ENCODE results near the gene RRAD.

The RRAD gene

DNA sequence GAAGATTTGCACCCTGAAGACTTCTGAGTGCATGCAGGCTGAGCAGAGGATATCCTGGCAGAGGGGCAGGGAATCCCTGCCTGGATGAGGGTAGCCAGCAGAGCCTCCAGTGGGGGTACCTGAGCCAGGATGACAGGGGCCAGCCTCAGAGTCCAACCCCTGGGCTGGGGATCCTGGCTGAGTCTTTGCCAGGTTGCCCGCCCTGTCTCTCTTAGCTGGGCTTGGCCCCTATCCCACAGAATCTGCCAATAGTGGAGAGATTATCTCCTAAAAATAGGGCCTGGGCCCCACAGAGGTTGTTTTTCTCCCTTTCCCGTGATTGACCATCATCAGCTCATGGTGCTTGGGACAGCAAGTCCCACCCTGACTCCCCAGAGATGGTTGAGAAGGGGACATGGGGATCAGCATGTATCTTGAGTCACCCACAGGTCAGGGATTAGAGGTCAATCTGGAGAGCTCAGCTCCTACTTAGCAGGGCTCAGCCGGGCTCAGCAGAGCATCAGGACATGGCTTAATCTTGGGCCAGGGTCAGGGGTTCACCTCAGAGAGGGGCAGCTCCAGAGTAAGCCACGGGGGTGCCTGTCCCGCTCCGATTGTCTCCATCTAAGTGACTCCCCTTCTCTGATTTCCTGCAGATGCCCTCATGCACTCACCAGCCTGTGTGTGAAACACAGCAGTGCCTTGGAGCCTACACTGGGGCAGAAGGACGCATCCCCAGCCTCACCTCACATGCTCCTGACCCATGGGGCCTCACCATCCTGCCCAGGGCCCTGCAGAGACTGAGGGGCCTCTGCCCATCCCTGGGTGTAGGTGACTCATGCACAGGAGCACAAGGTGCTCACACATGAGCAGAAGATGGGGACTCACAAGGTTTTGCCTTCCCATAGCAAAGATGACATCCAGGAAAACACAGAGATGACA lies 18.2 kb downstream of the RRAD start:
- Histone ChIP-seq H3K36me3 (ENCODE audit: control insufficient read depth, low read length) (no peaks in the 10 kb centered on the region), H3K9me3 (ENCODE audit: control insufficient read depth, insufficient read depth, low read length) (no peaks in the 10 kb centered on the region), H3K79me2 (ENCODE audit: control insufficient read depth, low read length) (no peaks in the 10 kb centered on the region), H3F3A (ENCODE audit: control insufficient read depth, insufficient read depth) (no peaks in the 10 kb centered on the region), H3K4me2 (ENCODE audit: low read length) (no peak overlapping the region), H4K20me1 (ENCODE audit: control insufficient read depth, insufficient read depth, low read depth, low read length) (no peaks in the 10 kb centered on the region), H3K4me3 (ENCODE audit: low read length) (no peak overlapping the region), H3K4me1 (ENCODE audit: control insufficient read depth, low read length) (peaks cover 5% of the 10 kb centered on the region; the same call in 1 of the 2 replicates), H3K9me2 (replicated peaks; ENCODE audit: control insufficient read depth, low read length) (no peaks in the 10 kb centered on the region), H3K27me3 (ENCODE audit: control insufficient read depth, low read length) (peaks cover 7% of the 10 kb centered on the region), H3K27ac (ENCODE audit: low read depth, low read length) (no peak overlapping the region)
- TF ChIP-seq, protein P1, sequence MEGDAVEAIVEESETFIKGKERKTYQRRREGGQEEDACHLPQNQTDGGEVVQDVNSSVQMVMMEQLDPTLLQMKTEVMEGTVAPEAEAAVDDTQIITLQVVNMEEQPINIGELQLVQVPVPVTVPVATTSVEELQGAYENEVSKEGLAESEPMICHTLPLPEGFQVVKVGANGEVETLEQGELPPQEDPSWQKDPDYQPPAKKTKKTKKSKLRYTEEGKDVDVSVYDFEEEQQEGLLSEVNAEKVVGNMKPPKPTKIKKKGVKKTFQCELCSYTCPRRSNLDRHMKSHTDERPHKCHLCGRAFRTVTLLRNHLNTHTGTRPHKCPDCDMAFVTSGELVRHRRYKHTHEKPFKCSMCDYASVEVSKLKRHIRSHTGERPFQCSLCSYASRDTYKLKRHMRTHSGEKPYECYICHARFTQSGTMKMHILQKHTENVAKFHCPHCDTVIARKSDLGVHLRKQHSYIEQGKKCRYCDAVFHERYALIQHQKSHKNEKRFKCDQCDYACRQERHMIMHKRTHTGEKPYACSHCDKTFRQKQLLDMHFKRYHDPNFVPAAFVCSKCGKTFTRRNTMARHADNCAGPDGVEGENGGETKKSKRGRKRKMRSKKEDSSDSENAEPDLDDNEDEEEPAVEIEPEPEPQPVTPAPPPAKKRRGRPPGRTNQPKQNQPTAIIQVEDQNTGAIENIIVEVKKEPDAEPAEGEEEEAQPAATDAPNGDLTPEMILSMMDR (IDR thresholded peaks at IDR 0.05; ENCODE audit: low read depth, low read length, poor library complexity, severe bottlenecking), result no peak

DNA sequence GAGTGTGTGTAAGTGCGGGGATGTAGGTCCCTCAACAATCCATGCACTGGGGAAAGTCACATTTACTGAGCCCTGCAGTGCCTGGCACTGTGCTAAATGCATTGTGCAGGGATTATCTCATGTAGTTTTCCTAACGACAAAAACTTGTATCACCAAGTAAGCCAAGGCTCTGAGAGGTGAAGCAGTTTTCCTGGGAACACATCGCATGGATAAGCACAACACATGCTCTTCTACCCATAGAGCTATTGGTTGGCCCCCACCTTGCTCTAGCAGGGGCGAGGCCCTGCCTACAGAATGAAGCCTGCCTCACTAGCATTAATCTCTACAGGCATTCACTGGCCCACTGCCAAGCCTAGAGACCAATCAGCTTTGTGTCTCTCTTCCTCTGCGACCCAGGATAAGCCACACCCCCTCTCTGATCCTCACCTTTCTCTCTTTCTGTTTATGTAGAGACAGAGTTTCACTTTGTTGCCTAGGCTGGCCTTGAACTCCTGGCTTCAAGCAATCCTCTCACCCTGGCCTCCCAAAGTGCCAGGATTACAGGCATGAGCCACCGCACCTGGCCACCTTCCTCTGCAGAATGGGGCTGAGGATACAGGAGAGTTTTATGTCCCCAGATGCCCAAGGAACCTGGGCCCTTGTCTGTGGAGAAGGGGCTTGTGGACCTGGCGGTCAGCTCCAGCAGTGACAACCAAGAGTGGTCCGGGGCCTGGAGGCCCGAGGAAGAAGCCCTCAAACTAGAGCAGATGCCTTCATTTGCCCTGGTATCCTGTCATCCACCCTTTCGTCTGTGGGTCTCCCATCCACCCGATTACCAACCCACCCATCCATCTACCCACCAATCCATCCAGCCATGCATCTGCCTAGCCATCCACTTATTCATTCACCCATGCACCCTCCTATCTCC lies 19.4 kb downstream of the RRAD start:
- Histone ChIP-seq H3K4me2 (ENCODE audit: low read length) (no peak overlapping the region), H3K36me3 (ENCODE audit: control insufficient read depth, low read length) (no peaks in the 10 kb centered on the region), H3K79me2 (ENCODE audit: control insufficient read depth, low read length) (no peaks in the 10 kb centered on the region), H3F3A (ENCODE audit: control insufficient read depth, insufficient read depth) (no peaks in the 10 kb centered on the region), H3K27me3 (ENCODE audit: control insufficient read depth, low read length) (peaks cover 7% of the 10 kb centered on the region), H3K27ac (ENCODE audit: low read depth, low read length) (no peak overlapping the region), H3K9me2 (replicated peaks; ENCODE audit: control insufficient read depth, low read length) (no peaks in the 10 kb centered on the region), H3K4me1 (ENCODE audit: control insufficient read depth, low read length) (peaks cover 5% of the 10 kb centered on the region; the same call in 1 of the 2 replicates), H4K20me1 (ENCODE audit: control insufficient read depth, insufficient read depth, low read depth, low read length) (no peaks in the 10 kb centered on the region), H3K9me3 (ENCODE audit: control insufficient read depth, insufficient read depth, low read length) (no peaks in the 10 kb centered on the region), H3K4me3 (ENCODE audit: low read length) (no peak overlapping the region)
- TF ChIP-seq, protein P1 (IDR thresholded peaks at IDR 0.05; ENCODE audit: low read depth, low read length, poor library complexity, severe bottlenecking), result no peak
- no peak for TF ChIP-seq EZH2phosphoT487 (IDR thresholded peaks at IDR 0.05; ENCODE audit: borderline replicate concordance, low read length)

DNA sequence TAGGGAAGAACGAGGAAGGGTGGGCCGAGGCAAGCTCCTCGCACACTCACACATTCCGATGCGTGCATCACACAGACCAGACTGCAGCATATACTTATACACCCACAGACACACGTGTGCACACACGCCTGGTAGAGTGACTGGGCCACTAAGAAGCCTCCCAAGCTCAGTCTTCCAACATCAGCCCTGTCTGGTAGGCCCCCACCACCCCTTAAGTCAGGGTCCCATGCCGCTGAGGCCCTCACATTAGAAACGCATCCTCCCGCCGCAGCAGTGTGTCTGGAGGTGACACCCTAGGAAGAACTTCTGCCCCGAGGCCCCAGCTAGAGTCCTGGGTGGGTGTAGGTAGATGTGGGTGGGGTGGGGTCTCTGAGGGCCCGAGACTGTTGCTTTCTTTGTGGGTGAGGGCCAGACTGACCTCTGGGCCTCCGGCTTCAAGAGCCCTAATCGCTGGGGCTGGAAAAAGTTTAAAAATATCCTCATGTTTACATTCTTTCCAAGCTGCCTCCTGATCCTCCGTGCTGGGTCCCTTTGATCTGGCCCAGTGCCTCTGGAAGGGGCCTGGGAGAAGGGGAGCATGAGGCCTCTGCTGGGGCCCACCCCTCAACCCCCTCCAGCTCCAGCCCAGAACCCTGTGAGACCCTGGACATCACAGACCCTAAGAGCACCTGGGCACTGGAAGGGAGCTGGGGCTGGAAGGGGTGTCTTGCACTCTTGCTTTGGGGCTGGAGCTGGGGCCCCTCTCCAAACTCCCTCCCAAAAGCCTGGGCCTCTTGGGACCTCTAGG lies 20.3 kb downstream of the RRAD start:
- Histone ChIP-seq H3K4me1 (ENCODE audit: control insufficient read depth, low read length) (peaks cover 5% of the 10 kb centered on the region; the same call in 1 of the 2 replicates), H3K36me3 (ENCODE audit: control insufficient read depth, low read length) (no peaks in the 10 kb centered on the region), H3K9me2 (replicated peaks; ENCODE audit: control insufficient read depth, low read length) (no peaks in the 10 kb centered on the region), H3K9me3 (ENCODE audit: control insufficient read depth, insufficient read depth, low read length) (no peaks in the 10 kb centered on the region), H3K27me3 (ENCODE audit: control insufficient read depth, low read length) (peaks cover 7% of the 10 kb centered on the region), H3F3A (ENCODE audit: control insufficient read depth, insufficient read depth) (no peaks in the 10 kb centered on the region), H3K4me3 (ENCODE audit: low read length) (no peak overlapping the region), H3K27ac (ENCODE audit: low read depth, low read length) (no peak overlapping the region), H4K20me1 (ENCODE audit: control insufficient read depth, insufficient read depth, low read depth, low read length) (no peaks in the 10 kb centered on the region), H3K4me2 (ENCODE audit: low read length) (no peak overlapping the region), H3K79me2 (ENCODE audit: control insufficient read depth, low read length) (no peaks in the 10 kb centered on the region)
- TF ChIP-seq, protein P1 (IDR thresholded peaks at IDR 0.05; ENCODE audit: low read depth, low read length, poor library complexity, severe bottlenecking), result no peak
- no peak for TF ChIP-seq EZH2phosphoT487 (IDR thresholded peaks at IDR 0.05; ENCODE audit: borderline replicate concordance, low read length)

All from DOHH2 (cell line).